GM19238 (cell line): ENCODE data around the gene CCDC137.

Experiments used
- DNase-seq: peaks from one replicate; pipeline ENCODE4 v3.0.0; 2011; ENCODE audit warnings: low spot score; ENCODE audit not compliant: insufficient read length

Gene CCDC137

GRCh38 chr17:81714412-81715106, 48.0 kb downstream of the CCDC137 start:
- no peak for DNase-seq

GRCh38 chr17:81715107-81715871, 48.8 kb downstream of the CCDC137 start:
- DNase-seq: no peak

- no peak for DNase-seq
Observed at GRCh38 chr17:81715872-81716673, 49.5 kb downstream of the CCDC137 start.

GRCh38 chr17:81716674-81716996, 50.1 kb downstream of the CCDC137 start:
- DNase-seq: no peak

- DNase-seq: no peak
Observed at GRCh38 chr17:81717049-81717765, 50.7 kb downstream of the CCDC137 start.

GRCh38 chr17:81717766-81718089, 51.2 kb downstream of the CCDC137 start:
- DNase-seq: no peak

GRCh38 chr17:81719410-81720266, 53.1 kb downstream of the CCDC137 start:
- no peak for DNase-seq

- DNase-seq: no peak
Observed at GRCh38 chr17:81720267-81721071, 53.9 kb downstream of the CCDC137 start.

GRCh38 chr17:81722184-81723120, 55.9 kb downstream of the CCDC137 start:
- no peak for DNase-seq
